Large intestine (tissue), 3 donors: ENCODE results near the gene VGLL3. TPM values are rescaled to one million over a fixed set of nuclear protein-coding genes. Genes with fewer than 3 reads are reported as not detected.

ENCODE experiments used
- DNase-seq, 2 donors: peaks; one replicate each; pipeline versions ENCODE4 v3.0.0 to v3.0.0-alpha.2; 2013
- H3K27ac ChIP-seq: one replicate; pipeline ENCODE4 v1.5.1; 2013; ENCODE audit warnings: low read length
- H3K27me3 ChIP-seq: 2 replicates; pipeline ENCODE4 v1.6.1; 2013; ENCODE audit warnings: low read length; ENCODE audit not compliant: control insufficient read depth, insufficient read depth
- H3K36me3 ChIP-seq: 2 replicates; pipeline ENCODE4 v1.6.1; 2013; ENCODE audit warnings: low read length; ENCODE audit not compliant: control insufficient read depth, insufficient read depth
- H3K4me1 ChIP-seq: one replicate; pipeline ENCODE4 v1.6.1; 2013; ENCODE audit warnings: low read length; ENCODE audit not compliant: control insufficient read depth, insufficient read depth
- H3K4me3 ChIP-seq: one replicate; pipeline ENCODE4 v1.5.1; 2013; ENCODE audit warnings: low read length
- H3K9me3 ChIP-seq: one replicate; pipeline ENCODE4 v1.6.1; 2013; ENCODE audit warnings: mild to moderate bottlenecking, low read depth, low read length, moderate library complexity; ENCODE audit not compliant: control insufficient read depth
- WGBS: methylation state at CpG from one replicate; pipeline ENCODE4 v1.1.5; 2013; ENCODE audit warnings: low lambda C conversion rate; ENCODE audit not compliant: insufficient coverage; 5-methylcytosine and 5-hydroxymethylcytosine counted together
- polyA plus RNA-seq: library from polyadenylated mRNA; unstranded; fragments of 120-200 nt; gene quantifications from one replicate; pipeline ENCODE4 v1.2.1, GENCODE V29; 2013

VGLL3 gene
- polyA plus RNA-seq, 1 donor: 7.4 TPM

GRCh38 chr3:86954747-86955146 is 36.2 kb downstream of the VGLL3 start:
- Histone ChIP-seq H3K36me3 (no peaks in the 10 kb centered on the region), H3K9me3 (no peaks in the 10 kb centered on the region)

GRCh38 chr3:86954226-86954625 is 36.7 kb downstream of the VGLL3 start:
- Histone ChIP-seq H3K27ac (no peak overlapping the region), H3K4me3 (no peak overlapping the region), H3K9me3 (no peaks in the 10 kb centered on the region), H3K4me1 (no peaks in the 10 kb centered on the region), H3K36me3 (no peaks in the 10 kb centered on the region), H3K27me3 (no peaks in the 10 kb centered on the region)
- WGBS: no CpG with 5 or more reads among the region's 1 CpG
- no peak for DNase-seq

More at GRCh38 chr3:86954747-86955146, 36.2 kb downstream of the VGLL3 start:
- DNase-seq: no peak
- H3K4me3 ChIP-seq: no peak overlapping the region
- WGBS: 100% methylated on average over 2 of the region's 2 CpGs
- H3K27me3 ChIP-seq: no peaks in the 10 kb centered on the region
- no peak overlapping the region for H3K27ac ChIP-seq
- H3K4me1 ChIP-seq: no peaks in the 10 kb centered on the region

- Histone ChIP-seq H3K36me3 (no peaks in the 10 kb centered on the region), H3K27me3 (no peaks in the 10 kb centered on the region), H3K4me3 (no peak overlapping the region), H3K4me1 (no peaks in the 10 kb centered on the region), H3K9me3 (no peaks in the 10 kb centered on the region), H3K27ac (no peak overlapping the region)
- DNase-seq: no peak
These were observed 39.6 kb downstream of the VGLL3 start for GRCh38 chr3:86951322-86951721.

- no peak overlapping the region for H3K27ac ChIP-seq
- WGBS: 89% methylated on average over 3 of the region's 3 CpGs
- H3K27me3 ChIP-seq: no peaks in the 10 kb centered on the region
- no peaks in the 10 kb centered on the region for H3K9me3 ChIP-seq
- no peak overlapping the region for H3K4me3 ChIP-seq
- H3K36me3 ChIP-seq: no peaks in the 10 kb centered on the region
- no peak for DNase-seq
- no peaks in the 10 kb centered on the region for H3K4me1 ChIP-seq
These were observed 40.2 kb downstream of the VGLL3 start for GRCh38 chr3:86950717-86951116.

GRCh38 chr3:86949850-86950249 is 41.1 kb downstream of the VGLL3 start:
- H3K4me3 ChIP-seq: no peak overlapping the region
- H3K36me3 ChIP-seq: no peaks in the 10 kb centered on the region
- no peak overlapping the region for H3K27ac ChIP-seq
- H3K9me3 ChIP-seq: no peaks in the 10 kb centered on the region
- DNase-seq: no peak
- H3K27me3 ChIP-seq: no peaks in the 10 kb centered on the region
- H3K4me1 ChIP-seq: no peaks in the 10 kb centered on the region

- Histone ChIP-seq H3K36me3 (no peaks in the 10 kb centered on the region), H3K27ac (no peak overlapping the region), H3K4me3 (no peak overlapping the region), H3K4me1 (no peaks in the 10 kb centered on the region), H3K27me3 (no peaks in the 10 kb centered on the region), H3K9me3 (no peaks in the 10 kb centered on the region)
- no peak for DNase-seq
- no CpG with 5 or more reads among the region's 1 CpG for WGBS
These were observed 42.1 kb downstream of the VGLL3 start for GRCh38 chr3:86948822-86949221.

GRCh38 chr3:86942206-86942605 is 48.7 kb downstream of the VGLL3 start:
- Histone ChIP-seq H3K27ac (no peak overlapping the region), H3K4me1 (no peaks in the 10 kb centered on the region), H3K27me3 (no peaks in the 10 kb centered on the region), H3K4me3 (no peak overlapping the region), H3K36me3 (no peaks in the 10 kb centered on the region), H3K9me3 (no peaks in the 10 kb centered on the region)
- WGBS: 100% methylated on average over 1 of the region's 3 CpGs
- no peak for DNase-seq

- DNase-seq: no peak
- Histone ChIP-seq H3K4me3 (no peak overlapping the region), H3K36me3 (no peaks in the 10 kb centered on the region), H3K27ac (no peak overlapping the region), H3K4me1 (no peaks in the 10 kb centered on the region), H3K27me3 (no peaks in the 10 kb centered on the region), H3K9me3 (no peaks in the 10 kb centered on the region)
- WGBS: 80% methylated on average over 2 of the region's 3 CpGs
These were observed 52.4 kb downstream of the VGLL3 start for GRCh38 chr3:86938416-86939105.

GRCh38 chr3:86937306-86937791 is 53.6 kb downstream of the VGLL3 start:
- no peaks in the 10 kb centered on the region for H3K36me3 ChIP-seq
- WGBS: 78% methylated on average over 2 of the region's 6 CpGs
- H3K27me3 ChIP-seq: no peaks in the 10 kb centered on the region
- DNase-seq: no peak
- no peaks in the 10 kb centered on the region for H3K4me1 ChIP-seq
- H3K27ac ChIP-seq: no peak overlapping the region
- H3K9me3 ChIP-seq: no peaks in the 10 kb centered on the region
- no peak overlapping the region for H3K4me3 ChIP-seq

- DNase-seq: no peak
- WGBS: no CpG with 5 or more reads among the region's 3 CpGs
- H3K27ac ChIP-seq: no peak overlapping the region
These were observed 56.1 kb downstream of the VGLL3 start for GRCh38 chr3:86934851-86935250.

GRCh38 chr3:86930831-86931230 is 60.1 kb downstream of the VGLL3 start:
- Histone ChIP-seq H3K4me1 (no peaks in the 10 kb centered on the region), H3K9me3 (no peaks in the 10 kb centered on the region)
- WGBS: 67% methylated on average over 2 of the region's 3 CpGs

More at GRCh38 chr3:86934851-86935250, 56.1 kb downstream of the VGLL3 start:
- H3K27me3 ChIP-seq: no peaks in the 10 kb centered on the region
- no peaks in the 10 kb centered on the region for H3K4me1 ChIP-seq
- no peaks in the 10 kb centered on the region for H3K9me3 ChIP-seq
- H3K4me3 ChIP-seq: no peak overlapping the region
- no peaks in the 10 kb centered on the region for H3K36me3 ChIP-seq

More at GRCh38 chr3:86930831-86931230, 60.1 kb downstream of the VGLL3 start:
- H3K4me3 ChIP-seq: no peak overlapping the region
- DNase-seq: no peak
- H3K36me3 ChIP-seq: no peaks in the 10 kb centered on the region
- H3K27me3 ChIP-seq: no peaks in the 10 kb centered on the region
- no peak overlapping the region for H3K27ac ChIP-seq
